GM19467 (cell line): ENCODE data around the gene SCGB1A1.

Experiments used
- ATAC-seq: cut with Tn5 transposase; IDR thresholded peaks from one replicate; pipeline ENCODE4 v1.9.1; 2021; ENCODE audit warnings: mild to moderate bottlenecking, moderate library complexity; ENCODE audit not compliant: unreplicated experiment

SCGB1A1 gene

DNA sequence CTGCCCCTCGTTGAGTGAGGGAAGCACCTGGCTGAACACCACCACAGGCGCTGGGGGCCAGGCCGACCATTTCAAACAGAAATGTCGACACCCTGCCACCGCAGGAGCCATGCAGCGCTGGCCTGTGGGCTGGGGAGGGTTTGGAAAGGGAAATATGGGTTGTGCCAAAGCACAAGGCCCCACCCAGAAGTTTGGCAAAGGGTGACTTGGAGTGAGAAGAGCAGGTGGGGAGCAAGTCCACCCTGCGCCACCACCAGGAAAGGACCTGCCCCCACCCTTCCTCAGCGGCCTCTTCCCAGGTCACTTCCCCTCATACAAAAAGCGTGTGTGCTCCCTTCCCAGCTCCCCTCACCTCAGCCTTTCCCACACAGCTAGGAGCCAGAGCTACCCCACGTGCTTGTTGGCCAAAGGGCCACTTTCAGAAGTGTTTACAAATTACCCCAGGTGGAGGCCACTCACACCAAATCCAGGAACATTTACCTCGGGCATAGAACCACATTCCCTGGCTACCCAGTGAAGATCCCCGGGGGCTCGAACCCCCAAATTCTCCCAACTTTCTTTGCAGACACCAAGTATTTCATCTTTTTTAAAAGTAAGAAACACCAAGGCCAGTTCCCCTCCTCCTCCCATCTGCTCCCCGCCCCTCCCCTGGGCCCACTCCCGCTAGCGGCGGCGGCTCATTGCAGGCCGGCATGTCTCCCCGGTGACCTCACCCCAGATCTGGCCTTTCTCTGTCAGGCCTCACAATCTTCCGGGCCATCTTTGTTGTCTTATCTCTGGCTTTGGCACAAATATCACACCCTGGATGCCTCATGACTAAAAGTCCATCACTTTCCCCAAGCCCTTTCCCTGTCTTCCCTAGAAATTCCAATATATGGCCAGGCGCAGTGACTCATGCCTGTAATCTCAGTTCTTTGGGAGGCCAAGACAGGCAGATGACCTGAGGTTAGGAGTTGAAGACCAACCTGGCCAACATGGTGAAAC is 20.5 kb upstream of the SCGB1A1 start:
- no peak for ATAC-seq

DNA sequence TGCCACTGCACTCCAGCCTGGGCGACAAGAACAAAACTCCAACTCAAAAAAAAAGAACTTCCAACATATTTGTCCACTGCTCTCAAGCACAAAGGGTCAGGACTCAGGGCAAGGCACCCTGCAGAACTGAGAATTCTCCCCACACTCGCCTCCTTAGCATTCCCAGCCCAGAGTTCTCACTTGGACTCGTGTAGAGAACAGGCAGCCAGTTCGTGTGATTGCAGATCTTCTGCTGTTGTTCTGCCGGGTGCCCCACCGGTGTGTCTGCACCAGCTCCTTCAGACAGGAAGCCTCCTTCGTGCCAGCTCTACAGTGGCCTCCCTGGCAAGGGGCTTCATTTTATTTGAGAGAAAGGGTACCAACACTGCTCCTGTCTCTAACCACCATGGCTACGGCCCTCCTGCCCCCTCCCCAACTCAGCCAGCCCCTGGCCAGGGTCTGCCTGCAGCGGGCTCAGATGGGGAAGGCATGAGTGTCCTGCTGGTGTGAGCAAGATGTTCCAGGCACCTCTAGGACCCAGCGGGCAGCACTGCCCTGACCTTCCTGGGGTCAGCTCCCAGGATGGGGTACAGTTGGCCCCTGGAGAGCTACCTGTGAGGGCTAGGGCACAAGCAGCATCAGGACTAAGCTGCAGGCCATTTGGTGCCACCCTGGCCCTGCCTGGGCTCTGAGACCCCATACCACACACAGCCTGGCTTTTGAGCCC is 19.5 kb upstream of the SCGB1A1 start:
- ATAC-seq = no peak

DNA sequence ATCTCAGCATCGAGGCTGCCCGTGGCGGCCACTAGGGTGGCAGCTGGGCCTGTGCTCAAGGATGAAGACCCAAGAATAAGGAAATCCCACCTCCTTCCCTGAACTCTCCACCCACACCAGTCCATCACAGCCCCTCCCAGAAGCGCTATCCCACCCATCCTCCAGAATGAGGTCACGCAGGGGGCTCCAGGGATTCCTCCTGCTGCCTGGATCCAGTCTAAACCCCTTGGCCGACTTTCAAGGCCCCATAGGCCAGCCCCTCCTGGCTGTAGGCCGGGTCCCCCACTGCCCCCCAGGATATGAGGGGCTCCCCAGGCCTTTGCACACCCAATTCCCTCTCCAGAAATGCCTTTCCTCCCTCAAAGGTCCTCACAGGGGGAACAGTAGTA is 19.0 kb upstream of the SCGB1A1 start:
- ATAC-seq = no peak

DNA sequence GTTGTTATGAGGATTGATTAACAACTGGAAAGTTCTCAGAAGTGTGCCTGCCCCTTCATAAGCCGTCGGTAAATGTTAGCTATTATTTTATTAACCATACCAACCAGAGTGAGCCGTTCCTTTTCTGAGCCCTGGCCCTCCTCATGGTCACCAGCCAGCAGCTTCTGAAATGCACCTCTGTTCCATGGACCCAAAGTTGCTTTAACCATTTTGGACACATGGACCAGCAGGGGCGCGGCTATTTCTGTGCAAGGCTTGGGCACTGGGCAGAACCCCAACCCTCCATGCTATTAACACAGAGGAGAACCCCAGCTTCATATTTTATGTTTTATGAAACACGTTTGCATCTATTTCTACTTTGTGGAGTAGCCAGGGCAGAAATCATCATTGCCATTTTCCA is 18.6 kb upstream of the SCGB1A1 start:
- no peak for ATAC-seq

DNA sequence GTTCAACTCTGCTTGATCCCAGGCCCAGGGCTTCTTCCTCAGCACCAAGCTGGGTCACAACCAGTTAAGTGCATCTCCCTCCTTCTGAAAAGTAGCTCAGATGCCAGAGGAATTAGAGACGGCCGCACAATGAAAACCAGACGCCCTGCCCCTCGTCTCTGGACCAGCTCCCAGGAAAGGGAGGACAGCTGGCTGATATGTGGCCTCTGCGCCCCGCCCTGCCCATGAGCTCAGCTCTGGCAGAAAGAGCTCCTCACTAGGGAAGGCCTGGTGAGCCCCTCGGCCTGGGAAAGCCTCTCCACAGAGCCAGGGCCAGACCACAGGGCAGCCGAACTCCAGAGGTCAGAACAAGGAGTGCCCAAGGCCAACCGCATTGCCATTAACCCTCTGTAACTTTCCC is 18.1 kb upstream of the SCGB1A1 start:
- no peak for ATAC-seq

DNA sequence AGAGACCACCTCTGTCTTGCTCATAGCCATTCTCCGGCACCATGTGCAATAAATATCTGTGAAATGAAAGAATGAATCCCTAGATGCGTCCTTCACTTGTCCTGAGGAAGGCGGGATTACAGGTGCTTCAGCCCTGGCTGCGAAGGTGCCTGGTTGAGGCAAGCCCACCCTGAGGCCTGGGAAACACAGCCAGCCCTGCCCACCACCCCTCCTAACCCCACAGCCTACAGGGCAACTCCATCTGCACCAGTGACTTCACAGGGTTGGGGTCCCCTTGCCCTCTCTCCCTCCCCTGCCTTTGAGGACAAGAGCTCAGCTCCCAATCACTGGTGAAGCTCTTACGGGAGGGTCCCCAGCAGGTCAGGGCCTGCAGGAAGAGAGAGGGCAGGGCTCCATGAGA is 17.5 kb upstream of the SCGB1A1 start:
- ATAC-seq = no peak

DNA sequence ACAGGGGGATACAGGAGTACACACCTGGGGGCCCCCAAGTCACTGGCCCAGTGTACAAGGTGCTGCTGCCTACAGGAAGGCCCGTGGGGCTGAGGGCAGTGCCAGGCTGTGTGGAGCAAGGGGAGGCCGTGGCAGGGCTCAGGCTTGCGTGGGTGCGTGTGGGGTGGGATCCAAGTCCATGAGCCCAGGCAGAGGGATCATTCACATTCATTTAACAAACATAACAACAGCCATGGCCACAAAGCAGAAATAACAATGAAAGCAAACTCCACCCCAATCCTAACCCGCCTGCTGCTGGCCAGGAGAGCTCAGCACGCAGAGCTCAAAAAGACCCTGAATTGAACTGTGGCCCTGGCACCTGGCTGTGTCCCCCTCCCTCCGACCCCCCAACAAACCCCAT is 17.0 kb upstream of the SCGB1A1 start:
- ATAC-seq = no peak

DNA sequence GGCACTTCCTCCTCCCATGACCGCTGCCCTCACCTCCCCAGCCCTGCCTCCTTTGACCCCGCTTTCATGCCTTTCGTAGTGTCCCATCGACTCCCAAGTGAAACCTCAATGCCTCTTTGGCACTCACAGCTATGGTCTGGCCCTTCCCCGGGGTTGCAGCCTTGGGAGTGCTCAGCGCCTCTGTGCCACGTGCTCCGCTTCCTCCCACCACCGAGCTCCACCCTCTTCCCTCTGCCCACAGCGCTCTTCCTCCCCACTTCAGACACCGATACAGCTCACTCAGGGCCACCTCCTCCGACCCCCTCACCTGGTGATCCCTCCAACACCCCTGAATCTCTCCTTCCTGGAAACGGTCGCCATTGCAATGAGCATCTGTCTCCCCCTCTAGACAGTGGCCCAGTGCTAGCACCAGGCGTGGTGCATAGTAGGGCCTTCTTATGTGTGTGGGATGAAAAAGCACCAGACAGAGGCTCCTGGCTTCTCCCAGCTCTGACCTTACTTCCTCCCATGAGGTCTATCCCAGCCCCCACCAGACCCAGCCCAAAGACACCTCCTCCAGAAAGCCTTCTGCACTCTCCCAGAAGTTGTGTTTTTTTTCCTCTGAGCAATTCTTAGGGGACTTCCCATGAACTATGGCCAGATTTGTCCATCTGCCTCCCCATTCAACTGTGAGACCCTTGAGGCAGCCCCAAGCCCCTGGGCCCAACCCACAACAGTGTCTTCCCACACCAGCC is 16.4 kb upstream of the SCGB1A1 start:
- no peak for ATAC-seq

DNA sequence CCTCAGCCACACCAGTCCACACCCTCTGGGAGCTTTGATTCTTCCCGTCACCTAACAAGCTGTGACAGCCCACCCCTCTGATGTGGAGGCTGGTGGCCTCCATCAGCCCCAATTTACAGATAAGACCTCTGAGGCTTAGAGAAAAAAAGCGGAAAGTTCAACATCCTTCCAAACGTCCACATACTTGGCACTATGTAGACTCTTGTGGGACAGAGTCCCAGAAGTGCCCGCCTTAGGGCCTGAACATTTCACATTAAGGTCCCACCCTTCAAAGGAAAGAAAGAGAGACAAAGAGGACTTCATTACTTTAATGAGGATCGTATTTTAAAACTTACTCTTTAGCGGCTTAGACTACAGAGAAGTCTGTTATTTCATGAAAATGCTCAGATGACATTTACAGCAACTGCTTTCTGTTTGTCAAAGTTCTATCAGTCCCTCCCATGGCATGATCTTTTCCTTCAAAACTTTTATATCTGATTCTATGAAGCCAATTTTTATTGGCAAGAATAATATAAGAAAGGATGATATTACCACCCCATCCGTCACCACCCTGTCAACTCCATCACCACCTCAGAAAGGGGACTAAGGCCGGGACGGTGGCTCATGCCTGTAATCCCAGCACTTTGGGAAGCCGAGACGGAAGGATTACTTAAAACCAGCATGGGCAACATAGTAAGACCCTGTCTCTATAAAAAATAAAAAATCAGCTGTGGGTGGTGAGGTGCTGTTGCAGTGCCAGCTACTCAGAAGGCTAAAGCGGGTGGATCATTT is 15.7 kb upstream of the SCGB1A1 start:
- no peak for ATAC-seq

DNA sequence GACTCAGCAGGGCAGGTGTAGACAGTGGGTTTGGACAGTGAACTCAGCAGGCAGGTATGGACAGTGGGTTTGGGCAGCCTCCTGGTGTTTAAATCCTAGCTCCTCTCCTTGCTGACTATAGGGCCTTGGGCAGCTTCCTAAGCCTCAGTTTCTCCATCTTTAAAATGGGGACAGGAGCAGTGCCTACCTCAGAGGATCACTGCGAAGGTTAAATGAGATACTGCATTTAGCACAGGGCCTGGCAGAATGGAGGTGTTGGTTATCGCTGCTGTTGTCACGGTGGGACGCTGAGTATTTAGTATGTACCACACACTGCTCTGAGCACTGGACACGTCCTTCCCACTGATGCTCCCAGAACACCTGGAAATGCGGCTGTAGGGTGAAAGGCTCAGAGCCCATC is 14.4 kb upstream of the SCGB1A1 start:
- ATAC-seq = no peak

DNA sequence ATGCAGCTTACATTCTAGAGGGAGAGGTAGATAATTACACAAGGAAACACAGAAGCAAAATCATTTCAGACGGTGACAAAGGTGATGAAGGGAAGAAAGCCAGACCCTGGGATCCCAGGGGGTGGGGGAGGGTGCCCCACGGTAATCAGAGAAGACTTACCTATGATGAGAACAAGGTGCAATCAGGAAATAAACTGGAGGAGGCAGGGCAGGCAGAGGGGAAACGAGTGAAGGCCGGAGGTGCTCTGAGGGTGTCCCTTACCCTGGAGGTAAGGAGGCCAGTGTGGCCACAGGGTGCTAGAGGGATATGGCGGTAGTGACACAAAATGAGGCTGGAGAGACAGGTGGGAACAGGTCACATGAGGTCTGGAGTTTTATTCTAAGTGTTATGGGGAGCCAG is 13.9 kb upstream of the SCGB1A1 start:
- ATAC-seq = no peak

DNA sequence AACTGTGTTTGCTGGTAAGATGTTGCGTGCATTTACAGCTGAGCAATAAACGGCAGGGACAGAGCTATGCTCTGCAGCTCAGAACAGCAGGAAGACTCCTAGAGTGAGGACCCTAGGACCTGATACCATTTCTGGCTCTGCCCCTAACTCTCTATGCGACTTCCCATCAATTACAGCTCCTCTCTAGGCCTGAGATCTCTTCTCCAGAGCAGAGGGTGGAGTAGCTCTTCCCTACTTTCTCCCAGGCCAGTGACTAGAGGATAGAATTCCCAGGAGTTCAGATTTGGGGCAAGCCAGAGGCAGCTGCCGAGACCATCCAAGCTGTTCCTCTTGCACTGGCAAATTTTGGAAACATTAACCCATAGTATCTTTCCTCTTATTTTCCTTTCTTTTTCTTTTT is 12.8 kb upstream of the SCGB1A1 start:
- no peak for ATAC-seq

DNA sequence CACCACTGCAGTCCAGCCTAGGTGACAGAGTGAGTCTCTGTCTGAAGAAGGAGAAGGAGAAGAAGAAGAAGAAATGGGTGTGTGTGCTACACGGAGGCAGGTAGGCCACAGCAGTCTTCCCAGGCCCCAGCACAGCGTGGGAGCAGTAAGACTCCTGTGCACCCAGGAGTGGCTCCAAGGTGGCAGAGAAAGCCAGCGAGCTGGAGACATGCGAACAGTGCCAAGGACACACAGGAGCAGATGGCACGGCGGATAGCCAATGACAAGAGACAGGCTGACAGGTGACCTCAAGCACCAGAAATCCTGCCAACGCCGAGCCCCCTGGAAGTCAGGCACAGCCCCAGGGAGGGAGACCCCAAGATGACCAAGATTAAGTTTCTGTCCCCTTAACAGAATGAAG is 9.0 kb upstream of the SCGB1A1 start:
- ATAC-seq = no peak

DNA sequence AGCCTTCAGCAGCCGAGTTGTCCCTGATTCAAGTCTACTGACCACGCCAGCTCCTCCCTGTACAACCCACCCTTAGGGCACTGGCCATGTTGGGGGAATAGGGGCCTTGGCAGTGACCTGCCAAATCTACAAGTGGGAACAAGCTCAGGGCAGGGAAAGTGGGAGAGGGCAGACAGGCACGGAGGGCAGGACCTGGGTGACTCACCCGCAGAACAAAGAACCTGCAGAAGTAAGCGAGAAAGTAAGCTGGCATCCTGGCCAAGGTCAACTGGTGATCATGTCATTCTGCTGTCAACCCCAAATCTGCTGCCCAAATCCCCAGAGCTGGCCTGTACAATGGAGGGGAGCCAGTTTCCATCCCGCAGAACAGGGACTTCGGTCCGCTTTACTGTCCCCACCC is 7.9 kb upstream of the SCGB1A1 start:
- ATAC-seq = no peak

DNA sequence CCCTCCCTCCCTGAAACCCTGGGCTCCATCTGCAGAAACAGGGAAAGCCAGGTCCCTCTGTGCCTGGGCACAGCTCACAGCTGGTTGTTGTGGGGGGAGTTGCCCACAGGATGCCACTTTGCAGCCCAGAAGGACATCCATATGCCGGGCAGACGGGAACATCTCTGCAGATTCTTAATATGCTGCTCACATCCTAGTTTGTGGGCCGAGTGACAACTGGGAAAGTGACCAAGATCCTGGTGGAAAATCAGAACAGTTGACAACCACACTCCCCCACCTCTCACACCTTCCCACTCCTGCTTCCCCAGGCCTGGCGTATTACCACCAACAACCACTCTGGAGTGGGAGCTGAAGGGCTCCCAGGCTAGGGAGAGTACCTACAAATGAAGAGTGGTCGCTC is 7.3 kb upstream of the SCGB1A1 start:
- no peak for ATAC-seq

DNA sequence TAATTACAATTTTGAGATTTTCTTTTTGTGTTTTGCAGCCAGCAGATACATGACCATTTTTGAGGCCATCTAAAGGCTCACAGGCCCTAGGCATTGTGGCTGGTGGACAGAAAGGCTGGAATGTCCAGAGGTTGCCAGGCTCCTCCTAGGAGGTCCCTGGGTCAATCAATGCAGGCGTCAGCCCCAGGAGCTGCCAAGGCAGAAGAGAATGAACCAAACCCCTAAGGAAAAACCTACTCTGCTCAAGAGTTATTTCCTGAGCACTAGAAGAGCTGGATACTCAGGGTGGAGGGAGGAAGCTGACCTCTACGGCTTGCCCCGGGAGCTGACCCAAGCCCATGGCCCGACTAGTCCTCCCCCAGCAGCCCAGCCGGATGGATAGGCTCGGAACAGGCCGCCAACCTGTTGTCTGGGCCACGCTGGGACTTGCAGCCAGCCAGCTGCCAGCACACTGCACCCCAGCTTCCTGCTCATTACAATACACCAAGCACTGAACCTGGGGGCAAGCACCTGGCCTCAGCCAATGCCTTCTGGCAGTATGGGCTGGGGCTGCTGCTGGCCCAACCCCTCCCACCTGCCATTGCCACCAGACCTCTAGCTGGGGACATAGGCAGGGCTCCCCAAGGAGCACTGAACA is 5.7 kb upstream of the SCGB1A1 start:
- ATAC-seq = no peak

DNA sequence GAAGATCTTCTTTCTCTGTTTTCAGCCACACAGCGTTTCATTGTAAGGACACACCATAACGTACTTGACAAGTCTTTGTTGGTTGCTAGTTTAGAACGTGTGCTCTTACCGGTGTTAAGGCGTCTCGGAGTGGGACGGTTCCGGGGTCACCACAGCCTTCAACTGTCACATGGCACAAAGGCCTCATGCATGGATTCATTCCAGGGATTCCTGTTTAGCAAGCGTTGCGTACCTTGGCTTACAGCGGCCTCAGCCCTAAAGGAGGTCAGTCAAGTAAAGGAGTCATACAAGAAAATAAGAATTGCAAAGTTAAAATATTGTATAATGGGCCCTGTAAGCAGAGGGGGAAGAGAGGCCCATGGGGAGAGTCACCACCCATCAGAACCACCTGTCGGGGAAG is 2.2 kb upstream of the SCGB1A1 start:
- no peak for ATAC-seq

DNA sequence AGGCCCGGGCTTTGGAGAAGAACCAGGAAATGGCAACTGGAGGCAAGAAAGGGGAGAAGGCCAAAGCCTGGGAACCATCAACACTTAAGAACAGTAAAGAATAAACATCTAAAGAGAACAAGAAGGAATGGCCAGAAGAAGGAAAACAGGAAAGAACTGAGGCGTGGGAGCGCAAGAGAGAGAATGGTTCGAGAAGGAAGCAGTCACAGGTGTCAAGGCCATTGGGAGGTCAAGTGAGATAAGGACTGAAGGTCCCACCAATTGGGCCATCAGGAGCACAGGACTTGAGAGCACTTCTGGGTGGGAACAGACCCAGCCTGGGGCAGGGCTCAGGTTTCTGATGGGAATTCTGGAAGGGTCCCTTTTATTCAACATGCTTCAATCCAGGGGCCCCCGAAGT is 697 bp upstream of the SCGB1A1 start:
- ATAC-seq = no peak

DNA sequence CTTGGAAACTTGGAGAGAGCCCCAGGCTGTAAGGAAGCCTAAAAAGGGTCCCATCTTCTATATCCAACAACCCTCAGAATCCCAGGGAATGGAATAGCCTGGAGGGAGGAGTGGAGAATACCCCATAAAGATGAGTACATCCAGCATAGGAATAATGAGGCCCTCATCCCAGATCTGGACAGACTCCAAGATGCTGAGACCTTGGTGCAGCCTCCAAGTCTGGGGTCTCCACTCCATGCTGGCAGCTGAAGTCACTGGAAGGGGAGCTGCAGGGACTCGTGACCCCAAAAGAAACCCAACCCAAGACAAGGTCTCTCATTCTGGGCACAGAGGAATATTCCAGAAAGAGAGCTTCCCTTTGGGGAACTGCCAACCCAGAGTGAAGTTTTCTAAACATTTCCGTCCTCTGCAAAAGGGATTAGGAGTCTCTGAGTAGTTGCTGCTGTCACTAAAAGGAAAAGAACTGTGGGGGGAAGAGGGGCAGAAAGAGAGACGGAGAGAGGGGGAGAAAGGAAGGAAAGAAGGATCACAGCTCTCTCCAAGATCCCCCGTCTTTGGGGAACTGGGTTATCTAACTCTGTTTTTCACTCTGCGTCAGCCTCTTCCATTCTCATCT is 589 bp downstream of the SCGB1A1 start:
- ATAC-seq = no peak

DNA sequence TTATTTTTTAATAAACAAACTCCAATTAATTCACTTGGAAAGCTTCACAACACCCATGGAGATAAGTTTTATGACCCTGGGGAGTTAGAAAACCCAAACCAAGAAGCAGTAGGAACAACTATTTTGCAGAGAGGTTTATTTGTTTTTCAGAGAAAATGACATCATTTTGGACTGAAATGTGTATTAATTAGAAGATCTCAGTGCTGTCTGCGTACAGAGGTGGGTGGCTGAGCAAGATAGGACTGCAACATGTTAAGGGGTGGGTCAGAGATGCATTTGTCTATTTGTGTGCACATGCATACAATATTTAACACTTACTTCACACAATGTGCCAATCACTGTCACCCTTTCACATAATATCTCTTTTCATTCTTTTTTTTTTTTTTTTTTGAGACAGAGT is 1.1 kb downstream of the SCGB1A1 start:
- no peak for ATAC-seq
